ENCODE data around the gene GPNMB. TPM values are rescaled to one million over a fixed set of nuclear protein-coding genes. Genes with fewer than 3 reads are reported as not detected.
A peak's percentile ranks its signal among the peaks of the same experiment; 100 is the strongest.

The GPNMB gene
- total and polyA plus RNA-seq, 10 of the 15 experiments (the other 5 are each of a cell fraction or from before 2014, with no cell fraction given), result 5.9 to 22.3 (median 10.0) TPM

DNA sequence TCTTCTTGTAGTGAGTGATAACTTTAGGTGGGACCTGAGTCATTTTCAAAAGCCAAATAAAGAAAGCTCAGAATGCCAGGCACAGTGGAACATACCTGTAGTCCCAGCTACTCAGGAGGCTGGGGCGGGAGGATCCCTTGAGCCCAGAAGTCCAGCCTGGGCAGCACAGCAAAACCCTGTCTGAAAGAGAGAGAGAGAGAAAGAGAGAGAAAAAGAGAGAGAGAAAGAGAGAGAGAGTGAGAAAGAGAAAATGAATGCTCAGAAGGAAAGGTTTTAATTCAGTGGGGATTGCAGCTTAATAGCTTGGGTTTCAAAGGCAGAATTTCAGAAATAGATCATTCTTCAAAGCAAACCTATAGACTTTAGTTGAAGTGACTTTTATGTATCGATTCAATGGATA, 25.7 kb downstream of the GPNMB start (continued):
- TF ChIP-seq BMI1 (IDR thresholded peaks at IDR 0.05; ENCODE audit: borderline replicate concordance) (no peak), POU2F2 (IDR thresholded peaks at IDR 0.05; ENCODE audit: borderline replicate concordance, low read depth, low read length) (no peak), LARP7 (IDR thresholded peaks at IDR 0.05) (no peak)

DNA sequence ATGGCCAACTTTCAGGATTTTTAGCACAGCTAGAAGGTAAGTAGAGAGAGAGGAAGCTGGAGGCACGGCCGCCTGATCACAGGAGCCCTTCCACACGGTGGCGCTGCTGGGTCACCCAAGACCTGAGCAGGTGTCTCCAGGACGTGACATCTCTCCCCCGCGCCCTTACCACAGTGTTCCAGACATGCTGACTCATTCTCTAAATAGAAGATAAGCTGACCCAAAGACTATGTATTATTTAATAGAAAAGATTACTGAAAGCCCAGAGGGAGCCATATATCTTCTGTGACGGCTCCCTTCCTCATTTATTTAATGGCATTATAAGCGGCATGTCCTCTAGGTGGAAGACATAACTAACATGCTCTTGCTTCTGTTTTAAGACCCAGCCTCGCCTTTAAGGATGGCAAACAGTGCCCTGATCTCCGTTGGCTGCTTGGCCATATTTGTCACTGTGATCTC, 26.6 kb downstream of the GPNMB start:
- POLR2A ChIA-PET, result interaction anchor here (0.6 to 1.2 kb wide), 5 partner anchors 28 to 260 kb away, joined by 3 to 5 read pairs (median 3); no protein-coding TSS in a partner anchor
- RAD21 ChIA-PET (ENCODE audit: unreplicated experiment), result interaction anchor here (0.7 to 7.3 kb wide), 24 partner anchors 10 to 441 kb away, joined by 3 to 53 read pairs (median 6); partner anchors contain the start of genes KLHL7 and MALSU1
- 3% methylated on average over 11 of the region's 11 CpGs for WGBS (ENCODE audit: insufficient coverage, insufficient replicate concordance, low lambda C conversion rate, missing lambda C conversion rate)
- intact Hi-C loops (cut with micrococcal nuclease; ENCODE audit: unreplicated experiment) (loop anchor here (1.0 to 5.0 kb wide), 6 partner anchors 80 to 439 kb away; partner anchors contain the start of genes STK31 and TRA2A), in situ Hi-C loops (cut with MboI) (loop anchor here (5.0 kb wide), 1 partner anchor 429 kb away; no protein-coding TSS in a partner anchor)
- peak; percentile 98 for ATAC-seq
- FAIRE-seq, result peak; percentile 84
- peaks cover 3% of the 10 kb centered on the region; the same call in 1 of the 2 replicates for H3K4me1 ChIP-seq (ENCODE audit: control insufficient read depth, insufficient read depth, low read length)
- SMC1A ChIA-PET (ENCODE audit: uncharacterized antibody, unreplicated experiment), result interaction anchor here (0.8 to 4.6 kb wide), 30 partner anchors 8 to 445 kb away, joined by 3 to 66 read pairs (median 4); partner anchors contain the start of gene MALSU1
- peaks cover 10% of the 10 kb centered on the region for H3K79me2 ChIP-seq (ENCODE audit: control insufficient read depth, insufficient read depth, low read length)
- peak overlapping the region; percentile 66 for H3K9ac ChIP-seq (ENCODE audit: control insufficient read depth, insufficient read depth, low read length)
- H4K20me1 ChIP-seq (ENCODE audit: control insufficient read depth, insufficient read depth), result no peaks in the 10 kb centered on the region
- H3K4me3 ChIP-seq, result peak overlapping the region; percentile 56
- DNase-seq (ENCODE audit: low read depth, low spot score), result peak; percentile 78
- peak overlapping the region; percentile 73 for H3K27ac ChIP-seq (ENCODE audit: control insufficient read depth, insufficient read depth)
- no peaks in the 10 kb centered on the region for H3K27me3 ChIP-seq (replicated peaks in 1 of 2; ENCODE audit: control insufficient read depth in 2 of 2, insufficient read depth in 2 of 2, low read length in 1 of 2)
- H3K9me3 ChIP-seq (replicated peaks; ENCODE audit: control insufficient read depth, insufficient read depth, low read length), result no peaks in the 10 kb centered on the region
- BruUV-seq (replicated peaks), result no TSS peak
- H3K36me3 ChIP-seq (ENCODE audit: control insufficient read depth in 2 of 2, insufficient read depth in 2 of 2, low read length in 1 of 2), result no peaks in the 10 kb centered on the region
- H3K4me2 ChIP-seq (ENCODE audit: control insufficient read depth, insufficient read depth), result peak overlapping the region; percentile 62
- CTCF ChIA-PET, result interaction anchor here (0.6 to 7.5 kb wide), 63 partner anchors 10 to 439 kb away, joined by 3 to 167 read pairs (median 5); partner anchors contain the start of genes FAM221A, KLHL7, MALSU1 and NUP42
- H2AFZ ChIP-seq (ENCODE audit: control insufficient read depth, low read depth, low read length), result peak overlapping the region; percentile 95
- TF ChIP-seq, protein P1, sequence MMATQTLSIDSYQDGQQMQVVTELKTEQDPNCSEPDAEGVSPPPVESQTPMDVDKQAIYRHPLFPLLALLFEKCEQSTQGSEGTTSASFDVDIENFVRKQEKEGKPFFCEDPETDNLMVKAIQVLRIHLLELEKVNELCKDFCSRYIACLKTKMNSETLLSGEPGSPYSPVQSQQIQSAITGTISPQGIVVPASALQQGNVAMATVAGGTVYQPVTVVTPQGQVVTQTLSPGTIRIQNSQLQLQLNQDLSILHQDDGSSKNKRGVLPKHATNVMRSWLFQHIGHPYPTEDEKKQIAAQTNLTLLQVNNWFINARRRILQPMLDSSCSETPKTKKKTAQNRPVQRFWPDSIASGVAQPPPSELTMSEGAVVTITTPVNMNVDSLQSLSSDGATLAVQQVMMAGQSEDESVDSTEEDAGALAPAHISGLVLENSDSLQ (IDR thresholded peaks at IDR 0.05), result no peak
- TF ChIP-seq FOXM1 (IDR thresholded peaks at IDR 0.05; ENCODE audit: low read depth, low read length) (peak; percentile 42; the same call in 1 of the 2 replicates), DPF2 (IDR thresholded peaks at IDR 0.05) (no peak), ZNF274 (IDR thresholded peaks at IDR 0.05; ENCODE audit: insufficient read depth, insufficient read length) (no peak), RFX5 (IDR thresholded peaks at IDR 0.05; ENCODE audit: low read depth, low read length) (no peak), SRF (IDR thresholded peaks at IDR 0.05; ENCODE audit: low read depth in 2 of 2, low read length in 2 of 2) (no peak), TCF12 (IDR thresholded peaks at IDR 0.05; ENCODE audit: low read depth, low read length) (peak; percentile 92), POLR2A (IDR thresholded peaks at IDR 0.05; ENCODE audit: low read depth, low read length) (peak; percentile 39; the same call in 1 of the 2 replicates), SMAD5 (IDR thresholded peaks at IDR 0.05; ENCODE audit: low read depth) (no peak), CBX3 (IDR thresholded peaks at IDR 0.05; ENCODE audit: borderline replicate concordance, low read depth) (no peak), SMARCA5 (IDR thresholded peaks at IDR 0.05) (peak; percentile 93), PAX5 (IDR thresholded peaks at IDR 0.05; ENCODE audit: borderline replicate concordance, low read depth, low read length) (0 out of 2 replicates have a peak, but pooled peaks have one; percentile 58)
- TF ChIP-seq, protein P2, sequence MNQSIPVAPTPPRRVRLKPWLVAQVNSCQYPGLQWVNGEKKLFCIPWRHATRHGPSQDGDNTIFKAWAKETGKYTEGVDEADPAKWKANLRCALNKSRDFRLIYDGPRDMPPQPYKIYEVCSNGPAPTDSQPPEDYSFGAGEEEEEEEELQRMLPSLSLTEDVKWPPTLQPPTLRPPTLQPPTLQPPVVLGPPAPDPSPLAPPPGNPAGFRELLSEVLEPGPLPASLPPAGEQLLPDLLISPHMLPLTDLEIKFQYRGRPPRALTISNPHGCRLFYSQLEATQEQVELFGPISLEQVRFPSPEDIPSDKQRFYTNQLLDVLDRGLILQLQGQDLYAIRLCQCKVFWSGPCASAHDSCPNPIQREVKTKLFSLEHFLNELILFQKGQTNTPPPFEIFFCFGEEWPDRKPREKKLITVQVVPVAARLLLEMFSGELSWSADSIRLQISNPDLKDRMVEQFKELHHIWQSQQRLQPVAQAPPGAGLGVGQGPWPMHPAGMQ (IDR thresholded peaks at IDR 0.05; ENCODE audit: borderline replicate concordance), result no peak
- TF ChIP-seq, protein P3, sequence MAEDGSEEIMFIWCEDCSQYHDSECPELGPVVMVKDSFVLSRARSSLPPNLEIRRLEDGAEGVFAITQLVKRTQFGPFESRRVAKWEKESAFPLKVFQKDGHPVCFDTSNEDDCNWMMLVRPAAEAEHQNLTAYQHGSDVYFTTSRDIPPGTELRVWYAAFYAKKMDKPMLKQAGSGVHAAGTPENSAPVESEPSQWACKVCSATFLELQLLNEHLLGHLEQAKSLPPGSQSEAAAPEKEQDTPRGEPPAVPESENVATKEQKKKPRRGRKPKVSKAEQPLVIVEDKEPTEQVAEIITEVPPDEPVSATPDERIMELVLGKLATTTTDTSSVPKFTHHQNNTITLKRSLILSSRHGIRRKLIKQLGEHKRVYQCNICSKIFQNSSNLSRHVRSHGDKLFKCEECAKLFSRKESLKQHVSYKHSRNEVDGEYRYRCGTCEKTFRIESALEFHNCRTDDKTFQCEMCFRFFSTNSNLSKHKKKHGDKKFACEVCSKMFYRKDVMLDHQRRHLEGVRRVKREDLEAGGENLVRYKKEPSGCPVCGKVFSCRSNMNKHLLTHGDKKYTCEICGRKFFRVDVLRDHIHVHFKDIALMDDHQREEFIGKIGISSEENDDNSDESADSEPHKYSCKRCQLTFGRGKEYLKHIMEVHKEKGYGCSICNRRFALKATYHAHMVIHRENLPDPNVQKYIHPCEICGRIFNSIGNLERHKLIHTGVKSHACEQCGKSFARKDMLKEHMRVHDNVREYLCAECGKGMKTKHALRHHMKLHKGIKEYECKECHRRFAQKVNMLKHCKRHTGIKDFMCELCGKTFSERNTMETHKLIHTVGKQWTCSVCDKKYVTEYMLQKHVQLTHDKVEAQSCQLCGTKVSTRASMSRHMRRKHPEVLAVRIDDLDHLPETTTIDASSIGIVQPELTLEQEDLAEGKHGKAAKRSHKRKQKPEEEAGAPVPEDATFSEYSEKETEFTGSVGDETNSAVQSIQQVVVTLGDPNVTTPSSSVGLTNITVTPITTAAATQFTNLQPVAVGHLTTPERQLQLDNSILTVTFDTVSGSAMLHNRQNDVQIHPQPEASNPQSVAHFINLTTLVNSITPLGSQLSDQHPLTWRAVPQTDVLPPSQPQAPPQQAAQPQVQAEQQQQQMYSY (CRISPR knock-in tag; IDR thresholded peaks at IDR 0.05), result no peak

All from GM12878 (cell line).